HG03135 (cell line): ENCODE data around the gene PCDHGC4.

Experiments
- ATAC-seq: cut with Tn5 transposase; IDR thresholded peaks from one replicate; pipeline ENCODE4 v1.9.1; 2021; ENCODE audit warnings: mild to moderate bottlenecking, moderate library complexity; ENCODE audit not compliant: unreplicated experiment

PCDHGC4 gene

GRCh38 chr5:141484641-141485311 lies at the start of gene PCDHGC4:
PCDHGC4 (plus strand) TSS chr5:141485030; CDS start chr5:141485174, 144 bp downstream.
- no peak for ATAC-seq

GRCh38 chr5:141437221-141437620 lies 47.6 kb upstream of the PCDHGC4 start:
- no peak for ATAC-seq

- no peak for ATAC-seq
Observed at GRCh38 chr5:141439411-141440141, 45.3 kb upstream of the PCDHGC4 start.

GRCh38 chr5:141440341-141440740 lies 44.5 kb upstream of the PCDHGC4 start:
- ATAC-seq, result no peak

- no peak for ATAC-seq
Observed at GRCh38 chr5:141441571-141442170, 43.2 kb upstream of the PCDHGC4 start.

- no peak for ATAC-seq
Observed at GRCh38 chr5:141465351-141465750, 19.5 kb upstream of the PCDHGC4 start.

- ATAC-seq, result peak; percentile 96
Observed at GRCh38 chr5:141475625-141476131, 9.2 kb upstream of the PCDHGC4 start, which contains the start of gene PCDHGC3. PCDHGC3 (plus strand) TSS chr5:141475966; CDS start chr5:141476117, 151 bp downstream.

- ATAC-seq, result peak; percentile 22
Observed at GRCh38 chr5:141476132-141476911, 8.5 kb upstream of the PCDHGC4 start.

- ATAC-seq, result no peak
Observed at GRCh38 chr5:141477044-141477575, 7.7 kb upstream of the PCDHGC4 start.

- ATAC-seq, result no peak
Observed at GRCh38 chr5:141477815-141478214, 7.0 kb upstream of the PCDHGC4 start.

GRCh38 chr5:141478321-141478945 lies 6.4 kb upstream of the PCDHGC4 start:
- ATAC-seq, result no peak

- ATAC-seq, result no peak
Observed at GRCh38 chr5:141479776-141480175, 5.1 kb upstream of the PCDHGC4 start.

- ATAC-seq, result no peak
Observed at GRCh38 chr5:141483902-141484301, 928 bp upstream of the PCDHGC4 start.

GRCh38 chr5:141484310-141484640 lies 555 bp upstream of the PCDHGC4 start:
- ATAC-seq, result no peak

GRCh38 chr5:141485321-141486055 lies 658 bp downstream of the PCDHGC4 start:
- ATAC-seq, result no peak

GRCh38 chr5:141486091-141486490 lies 1.3 kb downstream of the PCDHGC4 start:
- no peak for ATAC-seq

- no peak for ATAC-seq
Observed at GRCh38 chr5:141487131-141487530, 2.3 kb downstream of the PCDHGC4 start.

- ATAC-seq, result no peak
Observed at GRCh38 chr5:141488591-141489561, 4.0 kb downstream of the PCDHGC4 start, which contains the start of gene PCDHGC5. PCDHGC5 (plus strand) TSS chr5:141489081; CDS start chr5:141489241, 160 bp downstream.
